Measurements from ENCODE around the gene FAT4.

The FAT4 gene, protein sequence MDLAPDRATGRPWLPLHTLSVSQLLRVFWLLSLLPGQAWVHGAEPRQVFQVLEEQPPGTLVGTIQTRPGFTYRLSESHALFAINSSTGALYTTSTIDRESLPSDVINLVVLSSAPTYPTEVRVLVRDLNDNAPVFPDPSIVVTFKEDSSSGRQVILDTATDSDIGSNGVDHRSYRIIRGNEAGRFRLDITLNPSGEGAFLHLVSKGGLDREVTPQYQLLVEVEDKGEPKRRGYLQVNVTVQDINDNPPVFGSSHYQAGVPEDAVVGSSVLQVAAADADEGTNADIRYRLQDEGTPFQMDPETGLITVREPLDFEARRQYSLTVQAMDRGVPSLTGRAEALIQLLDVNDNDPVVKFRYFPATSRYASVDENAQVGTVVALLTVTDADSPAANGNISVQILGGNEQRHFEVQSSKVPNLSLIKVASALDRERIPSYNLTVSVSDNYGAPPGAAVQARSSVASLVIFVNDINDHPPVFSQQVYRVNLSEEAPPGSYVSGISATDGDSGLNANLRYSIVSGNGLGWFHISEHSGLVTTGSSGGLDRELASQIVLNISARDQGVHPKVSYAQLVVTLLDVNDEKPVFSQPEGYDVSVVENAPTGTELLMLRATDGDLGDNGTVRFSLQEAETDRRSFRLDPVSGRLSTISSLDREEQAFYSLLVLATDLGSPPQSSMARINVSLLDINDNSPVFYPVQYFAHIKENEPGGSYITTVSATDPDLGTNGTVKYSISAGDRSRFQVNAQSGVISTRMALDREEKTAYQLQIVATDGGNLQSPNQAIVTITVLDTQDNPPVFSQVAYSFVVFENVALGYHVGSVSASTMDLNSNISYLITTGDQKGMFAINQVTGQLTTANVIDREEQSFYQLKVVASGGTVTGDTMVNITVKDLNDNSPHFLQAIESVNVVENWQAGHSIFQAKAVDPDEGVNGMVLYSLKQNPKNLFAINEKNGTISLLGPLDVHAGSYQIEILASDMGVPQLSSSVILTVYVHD (N-terminal part only)

DNA sequence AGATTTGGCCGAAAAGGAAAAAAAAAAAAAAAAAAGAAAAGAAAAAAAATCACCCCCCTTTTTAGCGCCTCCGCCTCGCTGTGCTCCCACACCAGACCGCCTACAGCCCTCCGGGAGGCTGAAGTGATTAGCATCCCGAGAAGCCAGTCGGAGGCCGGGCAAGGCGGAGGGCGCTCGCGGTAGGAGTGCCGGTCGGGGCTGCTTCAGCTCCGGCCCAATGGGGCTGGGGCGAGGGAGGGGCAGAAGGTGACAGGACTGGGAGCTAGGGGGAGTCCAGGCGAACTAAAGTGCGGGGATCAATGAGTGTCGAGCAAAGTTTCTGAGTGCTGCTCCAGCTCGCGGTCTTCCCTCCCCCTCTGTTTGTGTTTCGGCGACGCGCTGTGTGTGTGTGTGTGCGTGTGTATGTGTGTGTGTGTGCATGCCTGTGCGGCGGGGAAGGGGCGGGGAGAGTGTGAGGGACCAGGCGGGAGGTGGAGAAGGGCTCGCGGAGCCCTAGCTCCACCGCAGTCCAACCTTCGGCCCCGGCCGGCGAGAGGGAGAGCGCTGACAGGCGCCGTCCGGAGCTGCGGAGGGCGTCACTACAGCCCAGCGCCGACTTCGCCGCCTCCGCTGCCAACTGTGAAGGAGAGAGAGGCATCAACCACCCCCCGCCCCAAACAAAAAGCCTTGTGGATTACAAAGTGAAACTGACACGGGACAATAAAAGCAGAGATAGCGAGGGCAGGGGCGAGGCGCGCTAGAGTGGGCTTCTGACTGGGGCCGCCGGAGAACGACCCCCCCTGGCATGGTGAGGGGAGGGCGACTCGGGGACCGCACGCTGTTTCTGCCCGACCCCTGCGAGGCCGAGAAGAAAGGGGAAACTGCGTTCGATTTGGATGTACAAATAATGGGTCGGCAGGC lies at the start of gene FAT4:
Gene FAT4 (plus strand): TSS at position 280 of the 900 bp plus-strand sequence. CDS start 1,457 bp downstream, outside the sequence.
- peak; percentile 32 for DNase-seq

DNA sequence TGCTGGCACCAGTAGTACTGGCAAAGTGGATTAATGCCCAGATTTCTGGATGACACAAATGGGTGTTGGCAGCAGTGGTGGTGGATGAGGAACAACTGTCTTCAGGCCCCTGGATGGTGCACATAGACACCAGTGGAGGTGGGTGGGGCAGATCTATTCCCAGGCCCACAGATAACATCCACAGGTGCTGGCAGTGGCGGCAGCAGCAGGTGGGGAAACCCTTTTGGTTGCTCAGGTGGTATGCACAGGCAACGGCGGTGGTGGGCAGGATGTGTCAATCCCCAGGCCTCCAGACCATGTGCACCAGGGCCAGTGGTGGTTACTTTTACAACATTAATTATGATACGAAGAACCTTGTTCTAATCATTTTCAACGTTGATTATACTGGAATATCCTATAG lies 48.9 kb upstream of the FAT4 start:
- DNase-seq: no peak

DNA sequence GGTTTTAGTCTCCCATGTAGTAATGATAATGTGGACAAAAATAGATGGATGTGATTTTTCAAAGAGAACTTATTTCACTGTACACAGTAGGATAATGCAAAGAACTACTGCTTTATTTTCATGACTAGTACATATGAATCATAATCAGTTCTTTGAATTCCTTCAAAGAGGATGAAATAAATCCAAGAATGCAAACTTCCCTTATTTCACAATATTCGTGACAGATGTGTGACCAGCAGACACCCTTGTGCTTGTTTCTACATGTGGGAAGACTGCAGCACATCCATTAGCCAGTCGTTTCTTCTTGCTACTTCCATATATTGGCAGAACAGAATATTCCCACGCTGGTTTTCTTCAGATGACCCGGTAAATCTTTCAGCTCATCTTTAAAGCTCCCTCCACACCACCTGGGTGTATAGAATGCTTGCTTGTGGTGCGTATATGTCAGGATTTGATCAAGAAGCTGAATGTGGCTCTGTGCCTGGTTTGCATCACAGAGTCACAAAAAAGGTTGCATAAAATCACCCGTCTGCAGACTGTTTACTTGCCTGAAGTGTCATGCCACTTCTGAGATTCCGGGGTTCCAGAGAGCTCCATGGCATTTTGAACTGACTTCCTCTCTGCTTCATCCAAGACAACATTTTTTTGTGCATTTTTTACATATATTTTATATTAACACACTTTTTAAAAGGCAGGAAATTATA lies 47.7 kb upstream of the FAT4 start:
- DNase-seq: no peak

DNA sequence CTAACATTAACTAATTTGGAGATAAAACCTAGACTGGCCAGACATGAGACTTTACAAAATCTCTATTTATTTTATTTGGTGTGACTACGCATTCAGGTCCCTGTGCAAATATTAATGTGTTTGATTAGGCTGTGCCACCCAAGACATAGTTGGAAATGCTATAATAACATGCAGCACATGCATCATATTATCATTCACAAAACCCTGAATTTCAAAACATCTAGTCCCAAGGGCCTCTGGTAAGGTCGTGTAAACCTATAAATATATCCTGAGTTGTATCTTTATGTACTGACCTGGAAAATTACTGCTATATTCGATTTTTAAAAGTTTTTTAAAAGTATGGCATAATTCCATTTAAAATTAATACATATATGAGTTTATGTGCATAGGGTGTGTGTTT lies 47.1 kb upstream of the FAT4 start:
- DNase-seq: no peak

DNA sequence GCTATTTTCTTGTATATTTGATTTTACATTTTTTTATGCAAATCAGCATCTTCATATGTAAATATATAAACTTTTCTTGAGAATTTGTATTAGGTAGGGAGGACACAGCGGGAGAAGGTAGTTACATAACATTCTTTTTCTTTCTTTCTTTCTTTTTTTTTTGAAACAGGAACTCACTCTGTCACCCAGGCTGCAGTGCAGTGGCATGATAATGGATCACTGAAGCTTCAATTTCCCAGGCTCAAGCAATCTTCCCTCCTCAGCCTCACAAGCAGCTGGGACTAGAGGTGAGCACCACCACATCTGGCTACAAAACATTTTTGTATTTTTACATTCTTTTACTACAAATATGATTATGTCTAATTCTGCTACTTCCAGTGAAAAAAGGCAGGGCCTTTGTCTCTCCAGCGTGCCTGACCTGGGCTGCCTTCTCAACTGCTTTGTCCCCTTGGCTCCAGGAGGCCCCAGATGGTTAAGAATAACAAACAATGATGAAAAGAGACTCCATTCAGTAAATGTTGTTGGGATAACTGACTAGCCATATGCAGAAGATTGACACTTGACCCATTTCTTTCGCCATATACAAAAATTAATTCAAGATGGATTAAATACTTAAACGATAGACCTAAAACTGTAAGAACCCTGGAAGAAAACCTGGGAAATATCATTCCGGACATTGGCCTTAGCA lies 46.5 kb upstream of the FAT4 start:
- DNase-seq: no peak

DNA sequence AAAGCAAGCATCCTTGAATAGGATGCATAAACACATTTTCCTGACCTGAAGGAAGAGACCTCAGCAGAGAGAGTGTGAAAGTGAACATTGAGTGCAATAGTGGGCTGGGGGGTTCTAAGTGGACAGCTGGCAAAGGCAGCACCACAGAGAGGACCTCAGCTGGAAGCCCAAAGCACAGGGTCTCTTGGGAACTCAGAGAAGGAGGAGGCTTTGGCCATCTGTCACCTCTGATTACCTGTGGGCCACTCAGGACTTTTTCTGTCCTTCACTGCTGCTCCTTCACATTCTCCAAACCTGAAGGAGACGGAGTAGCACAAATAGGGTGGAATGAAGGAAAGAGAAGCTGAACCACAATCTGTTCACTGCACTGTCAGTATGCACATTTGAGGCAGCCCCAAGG lies 37.9 kb upstream of the FAT4 start:
- DNase-seq: no peak

DNA sequence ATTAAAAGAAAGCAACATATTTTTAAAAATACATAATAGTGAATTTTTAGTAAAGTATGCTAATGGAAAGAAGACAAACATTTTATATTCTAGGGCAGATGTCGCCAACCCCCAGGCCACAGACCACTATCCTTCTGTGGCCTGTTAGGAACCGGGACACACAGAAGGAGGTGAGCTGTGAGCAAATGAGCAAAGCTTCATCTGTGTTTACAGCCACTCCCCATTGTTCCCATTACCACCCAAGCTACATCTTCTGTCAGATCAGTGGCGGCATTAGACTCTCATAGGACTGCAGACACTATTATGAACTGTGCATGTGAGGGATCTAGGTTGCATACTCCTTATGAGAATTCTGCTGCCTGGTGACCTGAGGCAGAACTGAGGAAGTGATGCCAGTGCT lies 37.0 kb upstream of the FAT4 start:
- DNase-seq: no peak

DNA sequence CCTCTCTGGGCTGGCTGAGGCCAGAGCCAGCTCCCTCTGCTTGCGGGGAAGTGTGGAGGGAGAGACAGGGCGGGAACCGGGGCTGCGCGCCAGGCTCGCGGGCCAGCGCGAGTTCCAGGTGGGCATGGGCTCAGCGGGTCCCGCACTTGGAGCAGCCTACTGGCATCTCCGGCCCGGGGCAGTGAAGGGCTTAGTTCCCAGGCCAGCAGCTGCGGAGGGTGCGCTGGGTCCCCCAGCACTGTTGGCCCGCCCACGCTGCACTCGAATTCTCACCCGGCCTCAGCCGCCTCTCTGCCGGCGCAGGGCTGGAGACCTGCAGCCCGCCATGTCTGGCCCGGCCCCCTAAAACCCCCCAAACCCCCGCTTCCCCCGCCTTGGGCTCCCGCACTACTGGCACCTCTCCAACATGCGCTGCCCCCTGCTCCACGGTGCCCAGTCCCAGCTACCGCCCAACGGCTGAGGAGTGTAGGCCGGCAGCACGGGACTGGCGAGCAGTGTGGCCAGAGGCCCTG lies 33.8 kb upstream of the FAT4 start:
- DNase-seq: no peak

DNA sequence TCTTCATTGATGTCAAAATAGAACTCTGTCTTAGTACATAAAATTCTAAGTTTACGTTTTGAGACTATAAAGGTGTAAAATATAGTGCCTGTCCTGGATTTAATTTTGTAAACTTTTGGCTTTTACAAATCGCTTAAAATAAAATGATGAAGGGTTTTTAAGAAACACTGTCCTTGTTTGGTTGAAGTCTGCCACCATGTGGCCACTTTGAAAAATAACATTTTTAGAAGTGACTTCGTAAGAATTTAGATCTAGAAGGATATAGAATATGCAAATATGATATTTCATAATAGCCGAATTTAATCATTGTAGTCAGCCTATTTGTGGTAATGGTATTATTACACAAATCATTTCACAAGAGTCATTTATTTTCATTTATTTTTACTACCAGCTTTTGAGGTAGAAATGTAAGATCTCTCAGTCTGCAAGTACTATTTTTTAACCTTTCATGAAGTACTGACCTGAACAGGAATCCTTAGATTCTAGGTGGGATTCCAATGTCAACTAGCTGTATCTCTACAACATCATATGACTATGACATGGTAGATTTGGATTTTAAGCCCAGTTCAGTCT lies 31.0 kb upstream of the FAT4 start:
- no peak for DNase-seq

DNA sequence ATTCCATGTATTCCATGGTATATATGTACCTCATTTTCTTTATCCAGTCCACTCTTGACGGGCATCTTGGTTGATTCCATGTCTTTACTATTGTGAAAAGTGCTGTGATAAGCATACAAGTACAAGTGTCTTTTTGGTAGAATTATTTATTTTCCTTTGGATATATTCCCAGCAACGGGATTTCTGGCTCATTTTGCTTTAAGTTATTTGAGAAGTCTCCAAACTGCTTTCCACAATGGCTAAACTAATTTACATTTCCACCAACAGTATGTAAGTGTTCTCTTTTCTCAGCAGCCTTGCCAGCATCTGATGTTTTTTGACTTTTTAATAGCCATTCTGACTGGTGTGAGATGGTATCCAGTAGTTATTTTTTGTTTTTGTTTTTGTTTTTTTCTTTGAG lies 17.6 kb upstream of the FAT4 start:
- DNase-seq: no peak

DNA sequence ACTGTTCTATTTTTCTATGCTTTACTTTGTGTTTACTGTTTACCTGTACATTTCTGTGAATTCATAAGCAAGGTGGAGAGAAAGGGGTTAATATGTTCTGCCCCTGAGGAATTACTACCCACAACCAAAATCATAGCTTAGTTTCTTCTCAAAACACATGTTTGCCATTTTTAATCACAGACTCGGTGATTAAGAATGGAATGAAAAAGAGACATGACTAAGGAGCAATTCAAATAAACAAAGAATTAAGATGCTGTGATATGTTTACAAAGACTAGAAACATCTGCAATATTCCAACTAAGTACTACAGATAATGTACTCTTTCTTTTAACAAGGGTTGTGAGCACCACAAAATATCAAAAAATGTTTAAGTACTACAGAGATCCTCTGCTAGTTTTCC lies 11.7 kb upstream of the FAT4 start:
- DNase-seq: no peak

DNA sequence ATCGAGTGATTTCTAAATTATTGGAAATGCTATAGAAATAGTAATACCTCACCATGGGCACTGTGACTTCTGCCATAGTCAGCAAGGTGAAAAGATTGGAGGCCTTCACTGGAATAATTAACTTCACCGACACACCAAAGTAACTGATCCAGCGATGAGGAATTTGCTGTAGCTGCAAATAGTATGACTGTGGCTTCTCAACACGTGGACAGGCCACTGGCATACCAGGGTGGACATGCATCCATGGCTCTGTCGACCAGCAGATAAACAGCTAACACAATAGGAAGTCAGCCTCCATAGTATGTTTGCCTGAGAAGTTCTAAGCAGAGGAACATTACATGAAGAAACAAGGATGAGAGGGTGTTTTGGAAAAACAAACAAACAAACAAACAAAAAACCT lies 10.9 kb upstream of the FAT4 start:
- DNase-seq: no peak

DNA sequence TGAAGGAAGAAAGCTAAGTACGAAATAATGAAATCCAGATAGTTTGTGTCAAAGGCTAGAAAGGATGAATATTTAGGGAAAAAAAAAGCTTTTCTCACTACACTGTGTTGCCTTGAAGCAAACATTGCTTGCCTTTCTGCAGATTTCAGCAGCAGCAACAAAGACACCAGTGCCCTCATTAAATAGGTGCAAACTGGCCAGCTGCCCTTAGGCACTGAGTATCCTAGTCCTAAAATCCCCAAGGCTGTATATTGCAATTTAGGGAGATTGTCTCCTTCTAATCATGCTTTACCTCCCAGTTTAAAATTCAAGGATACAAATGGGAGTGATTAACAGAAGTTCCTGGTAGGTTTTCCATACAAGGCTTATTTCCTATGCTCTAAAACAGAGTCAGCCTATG lies 8.6 kb upstream of the FAT4 start:
- no peak for DNase-seq

DNA sequence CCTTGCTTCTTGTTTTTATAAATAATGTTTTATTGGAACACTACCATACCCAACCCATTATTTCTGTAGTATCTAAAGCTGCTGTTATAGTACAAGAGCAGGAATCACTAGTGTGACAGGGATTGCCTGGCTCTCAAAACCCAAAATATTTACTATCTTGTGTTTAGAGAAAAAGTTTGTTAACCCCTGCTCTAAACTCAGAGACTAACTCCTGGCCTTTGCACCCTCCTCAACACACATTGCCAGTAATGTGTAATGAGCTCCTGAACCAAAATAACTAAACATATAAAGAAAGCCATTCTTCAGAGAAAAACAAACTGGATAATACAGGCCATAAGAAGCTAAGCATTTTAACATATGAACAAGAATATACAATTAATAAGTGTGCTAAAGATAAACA lies 8.2 kb upstream of the FAT4 start:
- no peak for DNase-seq

DNA sequence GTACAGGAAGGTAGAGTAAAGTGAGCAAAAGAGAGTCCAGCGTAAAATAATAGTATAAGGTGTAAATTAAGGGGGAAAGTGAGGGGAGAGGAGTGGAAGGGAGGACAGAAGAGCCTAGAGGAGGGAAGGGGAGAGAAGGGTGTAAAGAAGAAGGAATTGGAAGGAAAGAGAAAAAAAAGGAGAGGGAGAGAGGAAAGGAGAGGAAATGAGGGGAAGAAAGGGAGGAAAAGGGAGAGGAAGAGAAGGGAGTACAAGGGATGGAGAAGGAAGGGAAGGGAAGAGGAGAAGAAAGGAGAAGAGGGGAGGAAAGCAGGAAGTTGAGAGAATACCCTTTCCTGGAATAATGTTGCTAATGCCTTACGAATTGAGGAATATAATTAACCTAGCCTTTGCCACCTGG lies 3.3 kb upstream of the FAT4 start:
- DNase-seq: no peak

DNA sequence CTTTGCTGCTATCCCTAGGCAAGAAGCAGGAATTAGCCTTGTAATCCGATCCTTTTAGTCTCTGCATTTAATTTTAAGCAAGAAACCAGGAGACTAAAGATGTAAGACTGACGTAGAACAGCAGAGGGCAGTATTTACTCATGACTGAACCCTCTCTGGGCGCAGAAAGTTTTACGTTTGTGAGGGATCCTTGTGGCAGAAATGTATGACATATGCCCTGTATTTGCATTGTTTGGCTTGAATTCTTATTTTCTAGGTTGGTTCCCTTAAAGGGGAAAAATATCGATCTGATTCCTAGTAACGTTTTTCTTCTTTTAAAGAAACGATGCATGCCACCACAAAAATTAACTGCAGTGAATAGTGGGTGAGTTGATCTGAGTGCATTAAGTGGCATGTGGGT lies 1.3 kb upstream of the FAT4 start:
- peak; percentile 38 for DNase-seq

DNA sequence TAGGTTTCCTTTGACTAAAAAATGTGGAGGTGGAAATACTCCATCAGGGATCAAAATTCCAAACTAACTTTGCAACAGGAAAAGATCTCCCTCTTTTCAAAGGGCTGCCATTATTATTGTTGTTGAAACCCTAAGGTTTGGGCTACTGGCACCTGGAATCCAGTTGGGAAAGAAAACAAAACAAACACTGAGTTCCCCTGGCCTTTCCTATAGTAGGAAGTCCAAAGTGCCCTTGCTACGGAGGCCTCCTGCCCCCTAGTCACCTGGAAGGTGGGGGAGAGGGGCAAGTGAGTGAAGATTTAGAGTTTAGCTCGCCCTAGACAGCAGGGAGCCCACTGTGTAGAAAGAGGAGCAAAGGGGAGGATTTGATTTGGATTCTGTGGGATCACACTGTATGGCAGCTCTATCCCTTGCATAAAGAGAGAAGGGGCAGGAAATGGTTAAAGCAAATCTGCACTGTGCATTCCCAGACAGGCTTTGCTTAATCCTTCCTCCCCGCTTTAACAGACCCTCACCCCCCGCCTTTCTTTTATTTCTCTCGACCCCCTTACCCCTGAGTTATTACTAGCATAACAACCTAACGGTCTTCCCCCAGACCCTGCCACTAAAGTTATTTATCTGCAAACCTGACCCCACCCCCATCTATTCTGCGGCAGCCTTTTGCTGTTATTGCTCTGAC lies 627 bp upstream of the FAT4 start:
- DNase-seq: no peak

DNA sequence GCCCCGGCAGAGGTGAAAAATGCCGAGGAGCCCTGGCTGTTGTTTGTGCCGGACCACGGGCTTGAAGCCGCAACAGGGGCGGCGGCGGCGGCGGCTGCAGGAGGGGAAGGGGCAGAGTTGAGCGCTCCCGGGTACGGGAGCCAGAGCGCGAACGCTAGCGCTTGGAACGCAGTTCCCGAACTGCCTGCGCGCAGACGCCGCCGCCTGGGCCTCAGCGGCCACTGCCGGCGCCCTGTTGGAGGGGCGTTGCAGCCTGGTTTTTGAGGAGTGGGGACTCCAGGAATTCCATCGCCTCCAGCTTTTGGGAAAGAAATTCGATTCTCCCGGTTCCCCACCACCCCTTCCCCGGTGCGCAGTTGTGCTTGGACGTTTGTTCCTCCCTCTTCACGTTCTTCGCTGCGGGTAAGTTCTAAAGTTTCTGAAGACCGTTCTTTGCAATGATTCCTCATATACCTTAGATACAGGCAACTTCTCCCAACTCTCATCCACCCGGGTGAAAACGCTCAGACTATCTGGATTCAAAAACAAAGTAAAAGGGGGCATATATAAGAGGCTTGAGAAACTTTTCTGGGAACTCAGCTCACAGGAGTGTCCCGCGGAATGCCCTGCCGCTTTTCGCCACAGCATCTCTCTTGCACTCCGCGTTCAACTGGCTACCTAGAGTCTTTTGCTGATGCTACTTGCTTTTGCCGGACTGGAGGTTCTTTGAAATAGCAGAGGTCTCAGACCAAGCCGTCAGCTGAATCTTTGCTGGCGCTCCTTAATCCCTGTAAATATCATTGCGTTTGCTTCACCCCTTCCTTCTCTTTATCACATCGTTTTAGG lies 1.0 kb downstream of the FAT4 start:
- no peak for DNase-seq

DNA sequence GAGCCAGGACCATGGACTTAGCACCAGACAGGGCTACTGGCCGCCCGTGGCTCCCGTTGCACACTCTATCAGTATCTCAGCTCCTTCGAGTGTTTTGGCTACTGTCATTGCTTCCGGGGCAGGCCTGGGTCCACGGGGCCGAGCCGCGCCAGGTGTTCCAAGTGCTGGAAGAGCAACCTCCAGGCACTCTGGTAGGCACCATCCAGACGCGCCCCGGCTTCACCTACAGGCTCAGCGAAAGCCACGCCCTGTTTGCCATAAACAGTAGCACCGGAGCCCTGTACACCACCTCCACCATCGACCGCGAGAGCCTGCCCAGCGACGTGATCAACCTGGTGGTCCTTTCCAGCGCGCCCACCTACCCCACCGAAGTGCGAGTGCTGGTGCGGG lies 1.6 kb downstream of the FAT4 start:
- DNase-seq: no peak
